HepG2 (cell line): ENCODE measurements around the gene SF3B2. TPM values are rescaled to one million over a fixed set of nuclear protein-coding genes. Genes with fewer than 3 reads are reported as not detected.
A peak's percentile ranks its signal among the peaks of the same experiment; 100 is the strongest.

Source experiments
- ATAC-seq: fragments of 200-7000 bp; cut with Tn5 transposase; 3 replicates; pipeline ENCODE4 v1.9.1; 2020; ENCODE audit warnings: mild to moderate bottlenecking, moderate library complexity
- BruUV-seq: library from RNA; stranded (reverse); fragments of 400-500 nt; replicated peaks from 2 replicates; lab custom pipeline; 2021; lab: Mats Ljungman, UMichigan
- CTCF ChIA-PET: fragments of 300-600 bp; formaldehyde crosslinking; extraction: SDS; loops from one replicate; lab custom pipeline; 2021; ENCODE audit warnings: low total read pairs, inconsistent platforms, low intra/inter-chr PET ratio; lab: Yijun Ruan, JAX
- POLR2A ChIA-PET: fragments of 350-600 bp; sonication (Branson Sonifier 250); formaldehyde crosslinking; loops from one replicate; lab custom pipeline; 2020; ENCODE audit warnings: antibody characterized with exemption, inconsistent platforms; lab: Yijun Ruan, JAX
- DNase-seq: peaks from one replicate; pipeline ENCODE4 v3.0.0-alpha.2; 2015; ENCODE audit warnings: low spot score
- FAIRE-seq: peaks from 3 replicates; lab custom pipeline; 2011; peaks lifted over from hg19 to GRCh38; lab: Jason Lieb, UNC
- H2AFZ ChIP-seq: one replicate; pipeline ENCODE4 v1.6.1; 2011; ENCODE audit warnings: low read length, inconsistent platforms
- H3K27ac ChIP-seq: fragments of 300-600 bp; 3 replicates; pipeline ENCODE4 v1.8.0; 2011; ENCODE audit warnings: mixed run types, mild to moderate bottlenecking, mixed read lengths, low read length, inconsistent platforms; ENCODE audit not compliant: insufficient read depth; ENCODE audit errors: extremely low read length
- H3K27me3 ChIP-seq, 2 experiments: fragments of 200-600 bp in 1 of 2; 2 replicates in 1 of 2; 3 replicates in 1 of 2; pipeline versions ENCODE4 v1.6.0 to v1.8.0; 2011; ENCODE audit warnings: low read length in 2 of 2, mild to moderate bottlenecking in 2 of 2, moderate library complexity in 2 of 2, inconsistent platforms in 1 of 2; ENCODE audit not compliant: insufficient read depth in 2 of 2, control insufficient read depth in 1 of 2
- H3K36me3 ChIP-seq, 2 experiments: fragments of 200-600 bp in 1 of 2; replicated peaks in 1 of 2; 2 replicates in 1 of 2; 3 replicates in 1 of 2; pipeline versions ENCODE4 v1.5.1 to v1.8.0; 2011; ENCODE audit warnings: low read length in 2 of 2, inconsistent platforms in 1 of 2; ENCODE audit not compliant: insufficient read depth in 2 of 2, control insufficient read depth in 1 of 2
- H3K4me1 ChIP-seq: 2 replicates; pipeline ENCODE4 v1.5.1; 2012; ENCODE audit warnings: low read length, inconsistent platforms; ENCODE audit not compliant: insufficient read depth
- H3K4me2 ChIP-seq: 2 replicates; pipeline ENCODE4 v1.6.0; 2011; ENCODE audit warnings: low read depth, low read length, inconsistent platforms
- H3K4me3 ChIP-seq, 3 experiments: fragments of 200-600 bp in 1 of 3; sonication (generic), shearing (Covaris generic) in 1 of 3; replicated peaks in 1 of 3; 2 replicates each; pipeline ENCODE4 v1.5.1; 2011 to 2016; ENCODE audit warnings: low read length in 3 of 3, inconsistent platforms in 2 of 3, low read depth in 2 of 3, mild to moderate bottlenecking in 2 of 3, control low read depth in 1 of 3, mixed read lengths in 1 of 3; ENCODE audit not compliant: insufficient read depth in 1 of 3
- H3K79me2 ChIP-seq: one replicate; pipeline ENCODE4 v1.6.1; 2011; ENCODE audit warnings: low read length, inconsistent platforms; ENCODE audit not compliant: insufficient read depth
- H3K9ac ChIP-seq: 2 replicates; pipeline ENCODE4 v1.6.0; 2011; ENCODE audit warnings: mild to moderate bottlenecking, low read depth, low read length, inconsistent platforms; ENCODE audit not compliant: insufficient read depth
- H3K9me3 ChIP-seq: 2 replicates; pipeline ENCODE4 v1.5.1; 2012; ENCODE audit warnings: mild to moderate bottlenecking, low read length
- H4K20me1 ChIP-seq: 2 replicates; pipeline ENCODE4 v1.6.0; 2011; ENCODE audit warnings: inconsistent platforms, mild to moderate bottlenecking, low read length, moderate library complexity; ENCODE audit not compliant: insufficient read depth
- SMC3 ChIP-seq: IDR thresholded peaks from 2 replicates; pipeline ENCODE4 v1.6.1; 2011; ENCODE audit warnings: low read length, improper control_type of control experiment
- WGBS: methylation state at CpG from one replicate; pipeline ENCODE4 v1.1.6; 2017; ENCODE audit warnings: low lambda C conversion rate; 5-methylcytosine and 5-hydroxymethylcytosine counted together
- in situ Hi-C: cut with HindIII; loops from 2 replicates; pipeline ENCODE4 v1.10.0; 2017; ENCODE audit warnings: low pct_unique_long_range_greater_than_20kb; ENCODE audit not compliant: extremely low pct_ligation_motif_present
- intact Hi-C: fragments of 100-400 bp; cut with micrococcal nuclease; formaldehyde crosslinking; loops from one replicate; pipeline ENCODE4 v1.10.0; 2022; ENCODE audit not compliant: unreplicated experiment
- polyA plus RNA-seq, 8 experiments: library from polyadenylated mRNA; depleted of rRNA in 3 of 8; stranded (reverse) in 7 of 8; unstranded in 1 of 8; fragments of >200 nt; fragmentation: Illumina TruSeq in 4 of 8; extraction: Trizol in 4 of 8; gene quantifications; 2 replicates each; pipeline versions ENCODE4 v1.2.1 to v1.2.3, GENCODE V29; 2011 to 2016; ENCODE audit warnings: low read depth in 4 of 8, missing spikeins in 1 of 8, mixed read lengths in 1 of 8; ENCODE audit not compliant: insufficient read depth in 1 of 8
- total RNA-seq, 5 experiments: library from RNA; depleted of rRNA; stranded (reverse); fragments of >200 nt; fragmentation: Illumina TruSeq; extraction: Trizol; gene quantifications; 2 replicates each; pipeline ENCODE4 v1.2.3, GENCODE V29; 2016; ENCODE audit warnings: low read depth in 1 of 5
- TF ChIP-seq, protein P1 (sequence below): sonication (generic); formaldehyde crosslinking; IDR thresholded peaks from 2 replicates; pipeline ENCODE4 v1.5.0; 2020; ENCODE audit warnings: mild to moderate bottlenecking, missing genetic modification reagents, moderate library complexity
- TF ChIP-seq, protein P2 (sequence below): sonication (generic); formaldehyde crosslinking; IDR thresholded peaks from 2 replicates; pipeline ENCODE4 v1.4.0; 2020; ENCODE audit warnings: missing genetic modification reagents
- TF ChIP-seq, protein P3 (sequence below): sonication (generic); formaldehyde crosslinking; IDR thresholded peaks from 2 replicates; pipeline ENCODE4 v1.8.1; 2023; ENCODE audit warnings: mild to moderate bottlenecking, inconsistent platforms, moderate library complexity, missing genetic modification reagents, borderline replicate concordance
- TF ChIP-seq, protein P4 (sequence below): sonication (generic); formaldehyde crosslinking; conservative IDR thresholded peaks from 2 replicates; pipeline ENCODE4 v1.8.1; 2023; ENCODE audit warnings: missing genetic modification reagents

The SF3B2 gene
- total and polyA plus RNA-seq, 2 of the 13 experiments (the other 11 are each of a cell fraction or from before 2014, with no cell fraction given) = 70.4 to 153 TPM

DNA sequence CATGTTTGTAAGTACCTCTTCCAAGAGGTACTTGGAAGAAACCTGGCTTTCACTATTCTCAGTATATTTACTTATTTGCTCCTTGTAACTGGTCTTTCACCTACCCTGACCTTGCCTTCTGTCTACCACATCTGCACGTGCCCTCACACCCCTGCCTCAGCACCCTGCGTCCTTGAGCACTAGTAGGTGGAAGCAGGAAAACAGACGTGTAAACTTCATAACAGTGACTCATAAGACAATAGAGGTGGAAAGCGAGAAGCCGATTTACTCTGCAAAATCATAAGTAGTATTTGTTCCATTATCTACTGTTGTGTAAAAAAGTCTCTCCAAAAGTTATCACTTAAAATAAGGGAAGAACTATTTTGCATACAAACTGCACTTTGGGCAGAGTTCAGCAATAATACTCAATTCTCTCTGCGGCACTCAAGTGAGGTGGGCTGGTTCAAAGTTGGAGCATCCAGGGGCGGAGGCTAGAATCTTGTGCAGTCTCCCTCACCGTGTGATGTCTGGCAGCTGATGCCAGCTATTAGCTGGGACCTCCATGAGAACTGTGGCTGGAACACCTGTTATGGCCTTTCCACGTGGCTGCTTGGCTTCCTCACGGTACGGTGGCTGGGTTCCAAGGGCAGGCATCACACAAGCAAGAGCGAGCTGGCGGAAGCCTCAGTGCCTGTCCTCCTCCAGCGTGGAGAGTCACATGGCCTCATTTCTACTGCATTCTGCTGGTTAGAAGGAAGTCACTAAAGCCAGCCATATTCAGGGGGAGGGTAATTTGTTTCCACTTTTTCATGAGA lies 48.3 kb downstream of the SF3B2 start:
- TF ChIP-seq, protein P1, sequence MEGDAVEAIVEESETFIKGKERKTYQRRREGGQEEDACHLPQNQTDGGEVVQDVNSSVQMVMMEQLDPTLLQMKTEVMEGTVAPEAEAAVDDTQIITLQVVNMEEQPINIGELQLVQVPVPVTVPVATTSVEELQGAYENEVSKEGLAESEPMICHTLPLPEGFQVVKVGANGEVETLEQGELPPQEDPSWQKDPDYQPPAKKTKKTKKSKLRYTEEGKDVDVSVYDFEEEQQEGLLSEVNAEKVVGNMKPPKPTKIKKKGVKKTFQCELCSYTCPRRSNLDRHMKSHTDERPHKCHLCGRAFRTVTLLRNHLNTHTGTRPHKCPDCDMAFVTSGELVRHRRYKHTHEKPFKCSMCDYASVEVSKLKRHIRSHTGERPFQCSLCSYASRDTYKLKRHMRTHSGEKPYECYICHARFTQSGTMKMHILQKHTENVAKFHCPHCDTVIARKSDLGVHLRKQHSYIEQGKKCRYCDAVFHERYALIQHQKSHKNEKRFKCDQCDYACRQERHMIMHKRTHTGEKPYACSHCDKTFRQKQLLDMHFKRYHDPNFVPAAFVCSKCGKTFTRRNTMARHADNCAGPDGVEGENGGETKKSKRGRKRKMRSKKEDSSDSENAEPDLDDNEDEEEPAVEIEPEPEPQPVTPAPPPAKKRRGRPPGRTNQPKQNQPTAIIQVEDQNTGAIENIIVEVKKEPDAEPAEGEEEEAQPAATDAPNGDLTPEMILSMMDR (CRISPR knock-in tag) = no peak
- TF ChIP-seq SMC3 = no peak
- TF ChIP-seq, protein P2, sequence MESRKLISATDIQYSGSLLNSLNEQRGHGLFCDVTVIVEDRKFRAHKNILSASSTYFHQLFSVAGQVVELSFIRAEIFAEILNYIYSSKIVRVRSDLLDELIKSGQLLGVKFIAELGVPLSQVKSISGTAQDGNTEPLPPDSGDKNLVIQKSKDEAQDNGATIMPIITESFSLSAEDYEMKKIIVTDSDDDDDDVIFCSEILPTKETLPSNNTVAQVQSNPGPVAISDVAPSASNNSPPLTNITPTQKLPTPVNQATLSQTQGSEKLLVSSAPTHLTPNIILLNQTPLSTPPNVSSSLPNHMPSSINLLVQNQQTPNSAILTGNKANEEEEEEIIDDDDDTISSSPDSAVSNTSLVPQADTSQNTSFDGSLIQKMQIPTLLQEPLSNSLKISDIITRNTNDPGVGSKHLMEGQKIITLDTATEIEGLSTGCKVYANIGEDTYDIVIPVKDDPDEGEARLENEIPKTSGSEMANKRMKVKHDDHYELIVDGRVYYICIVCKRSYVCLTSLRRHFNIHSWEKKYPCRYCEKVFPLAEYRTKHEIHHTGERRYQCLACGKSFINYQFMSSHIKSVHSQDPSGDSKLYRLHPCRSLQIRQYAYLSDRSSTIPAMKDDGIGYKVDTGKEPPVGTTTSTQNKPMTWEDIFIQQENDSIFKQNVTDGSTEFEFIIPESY (CRISPR knock-in tag) = peak; percentile 70
- TF ChIP-seq, protein P3, sequence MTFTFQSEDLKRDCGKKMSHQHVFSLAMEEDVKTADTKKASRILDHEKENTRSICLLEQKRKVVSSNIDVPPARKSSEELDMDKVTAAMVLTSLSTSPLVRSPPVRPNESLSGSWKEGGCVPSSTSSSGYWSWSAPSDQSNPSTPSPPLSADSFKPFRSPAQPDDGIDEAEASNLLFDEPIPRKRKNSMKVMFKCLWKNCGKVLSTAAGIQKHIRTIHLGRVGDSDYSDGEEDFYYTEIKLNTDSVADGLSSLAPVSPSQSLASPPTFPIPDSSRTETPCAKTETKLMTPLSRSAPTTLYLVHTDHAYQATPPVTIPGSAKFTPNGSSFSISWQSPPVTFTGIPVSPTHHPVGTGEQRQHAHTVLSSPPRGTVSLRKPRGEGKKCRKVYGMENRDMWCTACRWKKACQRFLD (CRISPR knock-in tag) = no peak
- TF ChIP-seq, protein P4, sequence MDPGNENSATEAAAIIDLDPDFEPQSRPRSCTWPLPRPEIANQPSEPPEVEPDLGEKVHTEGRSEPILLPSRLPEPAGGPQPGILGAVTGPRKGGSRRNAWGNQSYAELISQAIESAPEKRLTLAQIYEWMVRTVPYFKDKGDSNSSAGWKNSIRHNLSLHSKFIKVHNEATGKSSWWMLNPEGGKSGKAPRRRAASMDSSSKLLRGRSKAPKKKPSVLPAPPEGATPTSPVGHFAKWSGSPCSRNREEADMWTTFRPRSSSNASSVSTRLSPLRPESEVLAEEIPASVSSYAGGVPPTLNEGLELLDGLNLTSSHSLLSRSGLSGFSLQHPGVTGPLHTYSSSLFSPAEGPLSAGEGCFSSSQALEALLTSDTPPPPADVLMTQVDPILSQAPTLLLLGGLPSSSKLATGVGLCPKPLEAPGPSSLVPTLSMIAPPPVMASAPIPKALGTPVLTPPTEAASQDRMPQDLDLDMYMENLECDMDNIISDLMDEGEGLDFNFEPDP = 0 out of 2 replicates have a peak, but pooled peaks have one; percentile 22
- TF ChIP-seq, all 625 proteins: peak for 2
- in situ Hi-C loops (no loop called here), intact Hi-C loops (no loop called here)
- Histone ChIP-seq H3K79me2 (no peaks in the 10 kb centered on the region), H3K36me3 (no peaks in the 10 kb centered on the region), H3K4me2 (no peak overlapping the region), H3K27me3 (no peaks in the 10 kb centered on the region), H3K4me3 (no peak overlapping the region), H3K9me3 (no peaks in the 10 kb centered on the region), H4K20me1 (no peaks in the 10 kb centered on the region), H3K4me1 (peaks cover 9% of the 10 kb centered on the region), H2AFZ (no peak overlapping the region), H3K9ac (no peak overlapping the region), H3K27ac (no peak overlapping the region)
- WGBS = 86% methylated on average over 7 of the region's 14 CpGs
- ATAC-seq (no peak), DNase-seq (no peak), FAIRE-seq (no peak)
- BruUV-seq = no TSS peak
- CTCF ChIA-PET = no interaction called here
- POLR2A ChIA-PET = no interaction called here
